ENCODE data around the gene CMPK1.

CMPK1 gene

GRCh38 chr1:47395433-47395832 lies 61.8 kb downstream of the CMPK1 start:
- intact Hi-C loops (cut with DNase I; ENCODE audit: low total_unique reads) = no loop called here
- H3K27me3 ChIP-seq = peaks cover 0 to 28% of the 10 kb centered on the region in 2 donors
- no peak overlapping the region for H3K4me3 ChIP-seq
- TF ChIP-seq, protein P1, sequence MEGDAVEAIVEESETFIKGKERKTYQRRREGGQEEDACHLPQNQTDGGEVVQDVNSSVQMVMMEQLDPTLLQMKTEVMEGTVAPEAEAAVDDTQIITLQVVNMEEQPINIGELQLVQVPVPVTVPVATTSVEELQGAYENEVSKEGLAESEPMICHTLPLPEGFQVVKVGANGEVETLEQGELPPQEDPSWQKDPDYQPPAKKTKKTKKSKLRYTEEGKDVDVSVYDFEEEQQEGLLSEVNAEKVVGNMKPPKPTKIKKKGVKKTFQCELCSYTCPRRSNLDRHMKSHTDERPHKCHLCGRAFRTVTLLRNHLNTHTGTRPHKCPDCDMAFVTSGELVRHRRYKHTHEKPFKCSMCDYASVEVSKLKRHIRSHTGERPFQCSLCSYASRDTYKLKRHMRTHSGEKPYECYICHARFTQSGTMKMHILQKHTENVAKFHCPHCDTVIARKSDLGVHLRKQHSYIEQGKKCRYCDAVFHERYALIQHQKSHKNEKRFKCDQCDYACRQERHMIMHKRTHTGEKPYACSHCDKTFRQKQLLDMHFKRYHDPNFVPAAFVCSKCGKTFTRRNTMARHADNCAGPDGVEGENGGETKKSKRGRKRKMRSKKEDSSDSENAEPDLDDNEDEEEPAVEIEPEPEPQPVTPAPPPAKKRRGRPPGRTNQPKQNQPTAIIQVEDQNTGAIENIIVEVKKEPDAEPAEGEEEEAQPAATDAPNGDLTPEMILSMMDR (IDR thresholded peaks at IDR 0.05) = no peak
- no peaks in the 10 kb centered on the region for H3K36me3 ChIP-seq
- no peak for DNase-seq
- H3K9me3 ChIP-seq = no peaks in the 10 kb centered on the region
- H3K4me1 ChIP-seq = no peaks in the 10 kb centered on the region
- no peak overlapping the region for H3K27ac ChIP-seq

- H3K27ac ChIP-seq = no peak overlapping the region
- intact Hi-C loops (cut with DNase I; ENCODE audit: low total_unique reads) = no loop called here
- H3K4me3 ChIP-seq = no peak overlapping the region
- H3K4me1 ChIP-seq = no peaks in the 10 kb centered on the region
- H3K9me3 ChIP-seq = no peaks in the 10 kb centered on the region
- no peak for DNase-seq
- no peaks in the 10 kb centered on the region for H3K36me3 ChIP-seq
- TF ChIP-seq, protein P1 (IDR thresholded peaks at IDR 0.05) = no peak
- H3K27me3 ChIP-seq = peaks cover 0 to 28% of the 10 kb centered on the region in 2 donors
Measured at GRCh38 chr1:47396671-47397196, 63.1 kb downstream of the CMPK1 start.

DNA sequence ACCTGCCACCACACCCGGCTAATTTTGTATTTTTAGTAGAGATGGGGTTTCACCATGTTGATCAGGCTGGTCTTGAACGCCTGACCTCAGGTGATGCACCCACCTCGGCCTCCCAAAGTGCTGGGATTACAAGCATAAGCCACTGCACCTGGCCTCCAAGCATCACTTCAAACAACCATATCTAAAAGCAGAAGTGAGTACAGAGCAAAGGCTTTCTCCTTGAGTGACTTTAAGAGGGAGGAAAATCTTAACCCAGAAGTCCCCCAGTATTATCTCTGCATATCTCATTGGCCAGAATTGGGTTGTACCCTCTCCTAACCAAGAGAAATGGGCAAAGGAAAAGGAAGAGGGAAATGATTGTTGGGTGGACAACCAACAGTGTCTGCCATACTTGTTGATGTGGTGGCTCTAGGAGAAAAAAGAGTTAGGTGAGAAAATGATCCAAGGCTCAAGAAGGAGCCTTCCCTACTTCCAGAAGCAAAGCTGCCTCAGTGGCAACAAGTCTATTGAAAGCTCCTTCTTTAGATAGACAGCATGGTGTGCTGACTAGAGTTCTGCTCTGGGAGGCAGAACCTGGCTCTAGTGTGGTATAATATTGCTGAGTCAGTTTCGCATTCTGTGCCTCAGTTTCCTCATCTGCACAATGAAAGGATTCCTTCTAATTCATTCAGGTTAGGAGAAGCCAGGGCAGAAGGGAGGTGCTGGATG lies 65.7 kb downstream of the CMPK1 start:
- TF ChIP-seq, protein P1 (IDR thresholded peaks at IDR 0.05) = no peak
- Histone ChIP-seq H3K36me3 (no peaks in the 10 kb centered on the region), H3K27ac (no peak overlapping the region), H3K4me3 (no peak overlapping the region), H3K27me3 (peaks cover 0 to 35% of the 10 kb centered on the region in 2 donors), H3K4me1 (no peaks in the 10 kb centered on the region), H3K9me3 (no peaks in the 10 kb centered on the region)
- intact Hi-C loops (cut with DNase I; ENCODE audit: low total_unique reads) = no loop called here
- DNase-seq = no peak

- no peaks in the 10 kb centered on the region for H3K9me3 ChIP-seq
- H3K4me1 ChIP-seq = no peaks in the 10 kb centered on the region
- H3K27me3 ChIP-seq = peaks cover 0 to 35% of the 10 kb centered on the region in 2 donors
- H3K27ac ChIP-seq = no peak overlapping the region
- no peak overlapping the region for H3K4me3 ChIP-seq
- no peaks in the 10 kb centered on the region for H3K36me3 ChIP-seq
- no peak for DNase-seq
- TF ChIP-seq, protein P1 (IDR thresholded peaks at IDR 0.05) = no peak
- intact Hi-C loops (cut with DNase I; ENCODE audit: low total_unique reads) = no loop called here
Measured at GRCh38 chr1:47399846-47400155, 66.2 kb downstream of the CMPK1 start.

DNA sequence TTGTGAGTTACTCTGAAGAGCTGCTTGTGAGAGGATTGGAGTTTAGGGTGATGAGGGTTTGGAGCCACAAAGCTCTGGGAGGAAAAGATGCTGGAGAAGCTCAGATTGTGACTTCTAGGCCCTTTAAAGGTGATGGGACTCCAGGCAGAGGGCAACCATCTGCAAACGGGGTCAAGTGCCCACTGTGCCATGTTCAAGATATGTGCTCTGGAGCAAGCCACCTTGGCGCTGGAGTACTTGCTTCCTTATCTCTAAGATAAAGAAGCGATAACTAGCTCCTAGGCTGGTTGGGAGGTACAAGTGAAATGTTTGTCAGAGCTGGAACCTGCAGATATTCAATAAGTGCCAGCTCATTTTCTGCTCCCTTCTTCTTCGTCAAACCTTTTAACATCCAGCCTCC lies 68.2 kb downstream of the CMPK1 start:
- peaks cover 0 to 30% of the 10 kb centered on the region in 2 donors for H3K27me3 ChIP-seq
- no peaks in the 10 kb centered on the region for H3K9me3 ChIP-seq
- DNase-seq = no peak
- no peak overlapping the region for H3K27ac ChIP-seq
- no peaks in the 10 kb centered on the region for H3K36me3 ChIP-seq
- no peaks in the 10 kb centered on the region for H3K4me1 ChIP-seq
- no peak overlapping the region for H3K4me3 ChIP-seq
- intact Hi-C loops (cut with DNase I; ENCODE audit: low total_unique reads) = no loop called here
- TF ChIP-seq, protein P1 (IDR thresholded peaks at IDR 0.05) = no peak
